AG20443 (cell line): Measurements from ENCODE around the gene ACTR3.

Experiments
- DNase-seq: peaks from one replicate; pipeline ENCODE4 v3.0.0; 2012; ENCODE audit warnings: low spot score, mixed read lengths

The ACTR3 gene

DNA sequence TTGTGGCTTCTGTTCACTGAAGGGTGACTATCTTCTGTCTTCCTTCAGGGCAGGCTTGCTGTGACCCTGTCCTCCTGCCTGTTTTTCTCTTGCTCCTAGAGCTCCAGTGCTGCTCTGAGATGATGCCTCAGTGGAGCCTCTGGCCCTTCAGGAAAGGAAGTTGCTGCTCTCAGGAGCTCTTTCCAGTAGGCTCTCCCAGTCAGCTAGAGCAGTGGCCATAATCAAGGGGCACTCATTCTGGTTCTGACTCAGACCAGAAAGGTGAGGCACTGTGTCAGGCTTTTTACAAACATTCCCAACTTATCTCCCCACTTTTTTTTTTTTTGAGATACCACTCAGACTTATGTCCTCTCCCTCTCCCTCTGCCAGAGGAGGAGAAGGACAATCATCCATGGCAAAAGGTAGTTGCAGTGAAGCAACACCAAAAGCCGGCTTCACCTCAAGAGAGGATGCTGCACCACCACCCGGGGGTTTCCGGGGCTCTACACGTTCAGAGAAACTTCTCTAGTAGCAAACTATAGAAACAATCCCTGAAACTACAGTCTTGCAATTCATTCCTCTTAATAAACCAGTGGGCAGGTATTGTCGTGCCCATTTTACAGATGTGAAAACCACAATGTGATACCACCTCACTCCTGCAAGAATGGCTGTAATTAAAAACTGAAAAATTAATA lies 115.4 kb downstream of the ACTR3 start:
- DNase-seq, result no peak

DNA sequence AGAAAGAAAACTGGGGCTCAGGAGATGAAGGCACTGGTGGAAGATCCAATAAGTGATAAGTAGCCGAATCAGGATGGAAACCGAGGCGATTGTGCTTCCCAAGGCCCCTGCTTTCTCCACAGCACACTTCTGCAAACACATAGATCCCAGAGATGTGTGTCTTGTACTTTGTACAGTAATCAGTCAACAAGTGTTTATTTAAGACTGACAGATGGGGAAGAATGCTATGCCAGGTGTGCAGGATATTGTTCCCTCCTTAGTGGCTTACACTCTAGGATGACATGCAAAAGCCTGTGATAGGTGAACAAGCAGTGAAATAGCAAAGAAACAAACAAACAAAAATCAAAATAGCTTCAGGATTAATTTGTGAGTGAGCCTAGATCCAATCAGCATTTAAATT lies 116.6 kb downstream of the ACTR3 start:
- DNase-seq, result no peak

DNA sequence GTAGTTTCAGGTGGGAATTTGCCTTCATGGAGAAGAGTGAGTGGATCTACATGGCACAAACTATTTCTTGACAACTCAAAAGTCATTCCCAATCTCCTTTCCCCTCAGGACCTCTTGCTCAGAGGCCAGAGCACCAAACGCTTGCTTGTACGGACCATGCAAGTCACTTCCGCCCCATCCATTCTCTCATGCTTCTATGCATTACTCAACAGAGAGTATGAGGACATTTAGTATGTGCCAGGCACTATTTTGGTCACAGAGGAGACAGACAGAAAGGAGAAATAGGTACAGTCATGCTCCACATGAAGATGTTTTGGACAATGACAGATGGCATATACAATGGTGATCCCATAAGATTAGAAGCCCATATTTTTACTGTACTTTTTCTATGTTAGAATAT lies 117.5 kb downstream of the ACTR3 start:
- DNase-seq, result no peak

DNA sequence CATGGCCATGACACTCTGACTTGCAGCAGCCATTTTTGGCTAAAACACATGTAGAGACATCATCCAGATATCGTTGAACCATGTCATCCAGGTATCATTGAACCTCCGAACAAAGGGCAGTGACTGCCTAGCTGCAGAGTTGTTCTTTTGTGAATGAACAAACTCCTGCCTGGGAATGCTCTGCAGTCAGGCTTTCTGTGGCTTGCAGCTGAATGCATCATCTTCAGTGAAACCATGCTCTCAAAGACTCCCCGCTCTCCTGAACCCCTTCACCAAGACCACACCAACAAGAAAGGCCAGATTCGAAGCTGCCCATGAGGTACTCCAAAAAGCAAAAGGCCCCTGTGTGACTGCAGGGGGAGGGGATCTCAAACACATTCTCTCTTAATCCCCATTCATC lies 118.8 kb downstream of the ACTR3 start:
- DNase-seq, result no peak

DNA sequence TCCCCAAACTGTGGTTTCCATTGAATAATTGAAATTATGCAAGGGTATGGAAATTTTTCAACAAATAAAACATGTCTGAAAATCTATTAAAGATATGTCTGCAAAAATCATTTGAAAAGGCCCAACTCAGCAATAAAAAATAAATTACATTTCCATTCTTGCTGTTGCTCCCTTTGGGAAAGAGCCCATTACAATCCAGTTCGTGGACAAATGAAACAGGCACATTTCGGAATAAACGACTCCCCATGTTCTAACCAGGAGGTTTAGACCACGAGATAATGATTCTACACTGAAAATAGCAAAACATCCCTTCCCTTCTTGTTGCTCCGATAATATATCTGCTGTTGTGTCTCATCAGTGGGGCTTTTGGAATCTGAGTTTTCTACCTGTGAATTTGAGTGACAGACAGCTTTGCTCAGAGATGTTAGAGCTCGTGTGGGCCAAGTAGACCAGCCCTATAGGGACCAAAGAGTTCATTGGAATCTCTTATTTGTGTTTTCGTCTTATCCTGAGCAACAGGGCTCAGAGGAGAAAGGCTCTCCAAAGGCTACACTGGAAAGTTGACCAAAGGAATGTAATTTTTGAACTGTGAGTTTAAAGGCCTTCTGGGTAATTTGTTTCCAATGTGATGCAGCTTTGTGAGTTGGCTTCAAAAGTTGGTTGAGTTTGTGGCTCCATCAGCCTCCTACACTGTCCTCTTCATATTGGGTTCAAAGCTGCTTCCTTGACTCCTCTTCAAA lies 119.5 kb downstream of the ACTR3 start:
- no peak for DNase-seq

DNA sequence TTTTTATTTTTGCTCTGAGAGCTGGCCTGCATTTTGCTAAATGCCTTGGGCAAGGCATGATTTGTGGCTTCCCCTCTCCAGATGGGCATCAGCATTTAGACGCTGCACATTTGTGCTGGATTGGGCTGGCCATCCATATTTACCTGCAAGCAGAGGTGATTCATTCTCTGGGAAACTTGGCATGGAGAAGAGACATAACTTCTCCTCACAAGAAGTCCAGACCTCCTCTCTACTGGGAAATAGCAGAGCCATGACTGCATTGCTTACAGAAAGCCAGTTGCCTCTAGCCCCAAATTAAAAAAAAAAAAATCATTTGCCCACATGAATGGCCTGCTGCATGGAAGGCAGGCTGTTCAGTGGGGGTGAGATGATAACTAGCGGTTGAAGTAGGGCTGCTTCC lies 120.1 kb downstream of the ACTR3 start:
- DNase-seq, result no peak

DNA sequence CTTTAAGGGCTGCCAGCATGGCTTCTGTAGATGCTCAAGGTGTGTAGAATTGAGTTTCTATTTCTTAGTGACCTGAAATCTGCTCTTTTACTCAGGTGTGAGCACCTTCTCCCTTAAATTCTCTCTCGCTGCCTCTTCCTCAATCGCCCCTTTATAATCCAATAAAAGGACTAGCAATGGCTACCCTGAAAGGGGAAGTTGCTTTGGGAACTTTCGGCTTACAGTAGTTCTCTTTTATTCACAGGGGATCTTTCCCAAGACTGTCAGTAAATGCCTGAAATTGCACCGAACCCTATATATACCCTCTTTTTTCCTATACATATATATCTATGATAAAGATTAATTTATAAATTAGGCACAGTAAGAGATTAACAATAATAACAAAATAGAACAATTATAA lies 121.8 kb downstream of the ACTR3 start:
- no peak for DNase-seq
